ENCODE results near the gene CACNA1D. TPM values are rescaled to one million over a fixed set of nuclear protein-coding genes. Genes with fewer than 3 reads are reported as not detected.

CACNA1D gene
- polyA plus RNA-seq, 4 donors: 2.2 to 133 (median 6.2) TPM

DNA sequence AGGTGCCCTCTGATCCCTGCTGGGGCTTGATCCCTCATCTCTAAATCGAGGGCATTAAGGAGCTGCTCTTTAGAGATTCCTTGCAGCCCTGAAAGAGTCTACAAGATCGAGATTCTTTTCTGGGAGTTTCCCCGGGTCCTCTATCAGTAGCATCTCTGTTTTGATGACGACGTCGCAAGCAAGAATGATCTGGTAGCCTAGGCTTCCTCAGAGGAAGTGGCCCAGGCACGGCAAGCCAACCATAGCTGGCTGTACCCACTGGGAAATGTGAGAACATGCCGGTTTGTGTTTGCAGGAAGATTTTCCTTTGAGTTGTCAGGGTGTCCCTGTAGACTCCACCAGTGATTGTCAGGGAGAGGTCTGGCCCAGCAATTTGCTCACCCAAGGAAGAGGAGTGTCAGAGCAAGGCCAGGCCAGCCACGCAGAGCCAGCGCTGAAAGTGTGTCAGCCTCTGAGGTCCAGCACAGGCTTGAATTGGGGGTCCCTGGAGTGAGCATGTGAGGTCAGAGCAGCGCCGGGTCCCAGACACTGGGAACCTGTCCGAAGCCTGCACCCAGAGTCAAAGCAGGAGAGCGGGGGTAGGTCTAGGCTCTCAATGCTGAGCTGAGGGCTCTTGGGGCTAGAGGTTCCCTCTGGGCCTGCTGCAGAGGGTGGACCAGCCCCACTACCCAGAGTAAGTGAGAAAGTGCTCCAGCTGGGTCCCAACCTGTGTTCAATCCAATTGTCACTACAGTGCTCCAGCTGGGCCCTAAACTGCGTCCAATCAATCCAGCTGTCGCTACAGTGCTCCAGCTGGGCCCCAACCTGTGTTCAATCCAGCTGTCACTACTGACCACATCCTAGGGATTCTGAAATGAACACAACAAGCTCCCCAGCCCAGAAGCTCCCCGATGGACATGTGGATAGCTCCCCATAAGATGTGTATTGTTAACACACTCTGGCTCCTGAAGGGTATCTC is 256.1 kb downstream of the CACNA1D start:
- Histone ChIP-seq H3K27ac (ENCODE audit: low read depth in 1 of 3, low read length in 2 of 3) (no peak overlapping the region), H3K4me1 (ENCODE audit: control insufficient read depth in 3 of 3, insufficient read depth in 2 of 3, low read depth in 1 of 3, low read length in 2 of 3) (no peaks in the 10 kb centered on the region), H3K36me3 (ENCODE audit: control insufficient read depth in 3 of 3, insufficient read depth in 2 of 3, low read depth in 1 of 3, low read length in 3 of 3) (peaks cover 0 to 68% (median 0%) of the 10 kb centered on the region in 3 donors), H3K9me3 (ENCODE audit: control insufficient read depth in 2 of 2, insufficient read depth in 1 of 2, low read depth in 1 of 2, low read length in 1 of 2) (no peaks in the 10 kb centered on the region), H3K4me3 (ENCODE audit: low read depth in 1 of 3, low read length in 3 of 3) (no peak overlapping the region), H3K27me3 (ENCODE audit: control insufficient read depth in 3 of 3, insufficient read depth in 3 of 3, low read length in 3 of 3) (no peaks in the 10 kb centered on the region)
- FAIRE-seq (no peak), DNase-seq (no peak)
- WGBS, 3 donors: 80 to 89% (median 88%) methylated on average over 17 of the region's 17 CpGs

- Histone ChIP-seq H3K4me1 (ENCODE audit: control insufficient read depth in 3 of 3, insufficient read depth in 2 of 3, low read depth in 1 of 3, low read length in 2 of 3) (no peaks in the 10 kb centered on the region), H3K36me3 (ENCODE audit: control insufficient read depth in 3 of 3, insufficient read depth in 2 of 3, low read depth in 1 of 3, low read length in 3 of 3) (peaks cover 0 to 63% (median 0%) of the 10 kb centered on the region in 3 donors), H3K27ac (ENCODE audit: low read depth in 1 of 3, low read length in 2 of 3) (no peak overlapping the region), H3K27me3 (ENCODE audit: control insufficient read depth in 3 of 3, insufficient read depth in 3 of 3, low read length in 3 of 3) (no peaks in the 10 kb centered on the region), H3K9me3 (ENCODE audit: control insufficient read depth in 2 of 2, insufficient read depth in 1 of 2, low read depth in 1 of 2, low read length in 1 of 2) (no peaks in the 10 kb centered on the region), H3K4me3 (ENCODE audit: low read depth in 1 of 3, low read length in 3 of 3) (no peak overlapping the region)
- FAIRE-seq (no peak), DNase-seq (peak in 1 of 2 donors; percentile 11)
- 72 to 90% (median 76%) methylated on average over 9 of the region's 9 CpGs for WGBS, 3 donors
These were observed 259.2 kb downstream of the CACNA1D start for GRCh38 chr3:53753518-53754183.

DNA sequence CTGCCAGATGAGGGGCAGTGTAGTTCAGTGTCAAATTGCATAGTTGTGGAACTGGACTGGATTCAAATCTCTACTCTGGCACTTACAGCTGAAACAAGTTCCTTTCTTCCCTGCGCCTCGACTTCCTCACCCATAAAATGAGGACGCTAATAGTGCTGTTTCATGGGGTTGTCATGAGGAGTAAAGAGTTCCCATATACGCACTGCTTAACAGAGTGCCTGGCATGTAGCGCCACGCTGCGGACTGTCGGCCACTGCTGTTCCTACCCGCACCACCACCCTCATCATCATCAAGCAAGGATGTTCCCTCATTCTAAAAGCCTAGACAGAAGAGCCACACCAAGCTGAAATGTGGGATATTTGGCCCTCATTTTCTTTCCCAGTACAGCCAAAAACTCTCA is 259.9 kb downstream of the CACNA1D start:
- no peak overlapping the region for H3K4me3 ChIP-seq (ENCODE audit: low read depth in 1 of 3, low read length in 3 of 3)
- FAIRE-seq (no peak), DNase-seq (no peak)
- no peaks in the 10 kb centered on the region for H3K4me1 ChIP-seq (ENCODE audit: control insufficient read depth in 3 of 3, insufficient read depth in 2 of 3, low read depth in 1 of 3, low read length in 2 of 3)
- H3K9me3 ChIP-seq (ENCODE audit: control insufficient read depth in 2 of 2, insufficient read depth in 1 of 2, low read depth in 1 of 2, low read length in 1 of 2): no peaks in the 10 kb centered on the region
- peaks cover 0 to 62% (median 0%) of the 10 kb centered on the region in 3 donors for H3K36me3 ChIP-seq (ENCODE audit: control insufficient read depth in 3 of 3, insufficient read depth in 2 of 3, low read depth in 1 of 3, low read length in 3 of 3)
- no peak overlapping the region for H3K27ac ChIP-seq (ENCODE audit: low read depth in 1 of 3, low read length in 2 of 3)
- H3K27me3 ChIP-seq (ENCODE audit: control insufficient read depth in 3 of 3, insufficient read depth in 3 of 3, low read length in 3 of 3): no peaks in the 10 kb centered on the region
- 90 to 95% (median 93%) methylated on average over 9 of the region's 9 CpGs for WGBS, 3 donors

GRCh38 chr3:53758846-53759245 is 264.4 kb downstream of the CACNA1D start:
- 73 to 80% (median 74%) methylated on average over 3 of the region's 3 CpGs for WGBS, 3 donors
- H3K27me3 ChIP-seq (ENCODE audit: control insufficient read depth in 3 of 3, insufficient read depth in 3 of 3, low read length in 3 of 3): no peaks in the 10 kb centered on the region
- FAIRE-seq (no peak), DNase-seq (no peak)
- H3K27ac ChIP-seq (ENCODE audit: low read depth in 1 of 3, low read length in 2 of 3): no peak overlapping the region
- H3K9me3 ChIP-seq (ENCODE audit: control insufficient read depth in 2 of 2, insufficient read depth in 1 of 2, low read depth in 1 of 2, low read length in 1 of 2): no peaks in the 10 kb centered on the region
- no peak overlapping the region for H3K4me3 ChIP-seq (ENCODE audit: low read depth in 1 of 3, low read length in 3 of 3)
- H3K4me1 ChIP-seq (ENCODE audit: control insufficient read depth in 3 of 3, insufficient read depth in 2 of 3, low read depth in 1 of 3, low read length in 2 of 3): no peaks in the 10 kb centered on the region
- peaks cover 0 to 61% (median 3%) of the 10 kb centered on the region in 3 donors for H3K36me3 ChIP-seq (ENCODE audit: control insufficient read depth in 3 of 3, insufficient read depth in 2 of 3, low read depth in 1 of 3, low read length in 3 of 3)

DNA sequence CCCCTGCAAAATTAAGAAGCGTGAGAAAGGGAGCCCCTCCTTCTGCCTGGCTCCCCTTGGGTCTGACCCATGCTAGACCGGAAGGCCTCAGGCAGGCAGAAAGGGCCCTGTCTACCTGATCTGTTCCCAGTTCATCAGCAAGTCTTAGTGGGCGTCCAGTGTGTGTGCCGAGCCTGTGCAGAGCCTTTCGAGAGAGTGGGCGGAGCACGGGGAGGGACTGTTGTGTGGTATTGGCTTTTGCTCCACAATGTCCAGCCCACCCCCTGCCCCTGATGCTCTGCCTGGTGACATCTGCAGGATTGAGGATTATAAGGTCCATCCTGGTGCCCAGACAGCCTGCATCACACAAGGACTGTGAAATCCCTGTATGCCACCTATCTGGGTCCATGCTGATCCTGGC is 268.9 kb downstream of the CACNA1D start:
- H3K27me3 ChIP-seq (ENCODE audit: control insufficient read depth in 3 of 3, insufficient read depth in 3 of 3, low read length in 3 of 3): no peaks in the 10 kb centered on the region
- H3K27ac ChIP-seq (ENCODE audit: low read depth in 1 of 3, low read length in 2 of 3): no peak overlapping the region
- no peaks in the 10 kb centered on the region for H3K9me3 ChIP-seq (ENCODE audit: control insufficient read depth in 2 of 2, insufficient read depth in 1 of 2, low read depth in 1 of 2, low read length in 1 of 2)
- H3K4me1 ChIP-seq (ENCODE audit: control insufficient read depth in 3 of 3, insufficient read depth in 2 of 3, low read depth in 1 of 3, low read length in 2 of 3): no peaks in the 10 kb centered on the region
- H3K36me3 ChIP-seq (ENCODE audit: control insufficient read depth in 3 of 3, insufficient read depth in 2 of 3, low read depth in 1 of 3, low read length in 3 of 3): peaks cover 0 to 63% (median 3%) of the 10 kb centered on the region in 3 donors
- WGBS, 3 donors: 90 to 92% (median 91%) methylated on average over 7 of the region's 7 CpGs
- no peak overlapping the region for H3K4me3 ChIP-seq (ENCODE audit: low read depth in 1 of 3, low read length in 3 of 3)
- FAIRE-seq: no peak
- no peak for DNase-seq

GRCh38 chr3:53764026-53764775 is 269.8 kb downstream of the CACNA1D start:
- Histone ChIP-seq H3K9me3 (ENCODE audit: control insufficient read depth in 2 of 2, insufficient read depth in 1 of 2, low read depth in 1 of 2, low read length in 1 of 2) (no peaks in the 10 kb centered on the region), H3K36me3 (ENCODE audit: control insufficient read depth in 3 of 3, insufficient read depth in 2 of 3, low read depth in 1 of 3, low read length in 3 of 3) (peaks cover 0 to 67% (median 3%) of the 10 kb centered on the region in 3 donors), H3K27ac (ENCODE audit: low read depth in 1 of 3, low read length in 2 of 3) (no peak overlapping the region), H3K4me1 (ENCODE audit: control insufficient read depth in 3 of 3, insufficient read depth in 2 of 3, low read depth in 1 of 3, low read length in 2 of 3) (no peaks in the 10 kb centered on the region), H3K4me3 (ENCODE audit: low read depth in 1 of 3, low read length in 3 of 3) (no peak overlapping the region), H3K27me3 (ENCODE audit: control insufficient read depth in 3 of 3, insufficient read depth in 3 of 3, low read length in 3 of 3) (no peaks in the 10 kb centered on the region)
- 80 to 91% (median 81%) methylated on average over 14 of the region's 14 CpGs for WGBS, 3 donors
- no peak for FAIRE-seq
- peak; percentile 1 to 21 for DNase-seq

DNA sequence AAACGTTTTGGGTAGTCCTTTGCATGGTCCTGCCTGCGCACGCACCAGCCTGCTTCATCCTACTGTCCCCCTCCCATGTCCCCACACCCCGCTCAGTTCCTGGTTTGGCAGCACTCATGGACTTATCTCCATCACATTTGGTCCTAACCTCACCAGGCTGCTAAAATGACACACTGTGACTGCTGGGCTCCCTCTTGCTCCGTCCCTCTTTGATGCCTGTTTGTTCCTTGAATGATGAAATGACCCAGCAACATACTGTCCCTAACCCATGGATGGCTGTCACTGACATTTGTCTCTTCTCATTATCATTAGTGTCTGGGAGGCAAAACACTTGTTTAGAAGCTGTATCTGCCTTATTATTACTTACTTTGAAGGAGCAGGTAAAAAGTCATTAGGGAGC is 271.3 kb downstream of the CACNA1D start:
- no peaks in the 10 kb centered on the region for H3K27me3 ChIP-seq (ENCODE audit: control insufficient read depth in 3 of 3, insufficient read depth in 3 of 3, low read length in 3 of 3)
- DNase-seq (no peak), FAIRE-seq (no peak)
- no peaks in the 10 kb centered on the region for H3K9me3 ChIP-seq (ENCODE audit: control insufficient read depth in 2 of 2, insufficient read depth in 1 of 2, low read depth in 1 of 2, low read length in 1 of 2)
- no peaks in the 10 kb centered on the region for H3K4me1 ChIP-seq (ENCODE audit: control insufficient read depth in 3 of 3, insufficient read depth in 2 of 3, low read depth in 1 of 3, low read length in 2 of 3)
- no peak overlapping the region for H3K27ac ChIP-seq (ENCODE audit: low read depth in 1 of 3, low read length in 2 of 3)
- H3K4me3 ChIP-seq (ENCODE audit: low read depth in 1 of 3, low read length in 3 of 3): no peak overlapping the region
- WGBS, 3 donors: 83 to 91% (median 84%) methylated on average over 5 of the region's 5 CpGs
- peaks cover 0 to 66% (median 3%) of the 10 kb centered on the region in 3 donors for H3K36me3 ChIP-seq (ENCODE audit: control insufficient read depth in 3 of 3, insufficient read depth in 2 of 3, low read depth in 1 of 3, low read length in 3 of 3)

DNA sequence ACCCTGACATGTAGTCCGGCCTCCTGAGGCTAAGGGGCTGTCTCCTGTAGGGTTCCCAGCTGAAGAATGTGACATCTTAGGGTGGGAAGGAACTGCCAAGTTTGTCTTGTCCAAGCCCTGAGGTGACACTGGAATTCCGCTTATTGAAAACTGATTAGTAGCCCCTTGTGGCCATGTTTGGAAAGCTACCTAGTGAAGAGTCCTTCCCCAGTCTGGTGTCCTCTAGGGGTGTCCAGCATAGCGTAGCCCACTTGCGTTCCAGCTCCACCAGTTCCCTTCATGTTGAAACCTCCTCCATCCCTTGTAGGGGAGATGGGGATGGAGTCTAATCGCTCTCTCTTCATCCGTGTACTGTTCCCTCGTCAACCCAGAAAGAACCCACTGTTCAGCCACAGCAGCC is 272.3 kb downstream of the CACNA1D start:
- Histone ChIP-seq H3K27ac (ENCODE audit: low read depth in 1 of 3, low read length in 2 of 3) (no peak overlapping the region), H3K9me3 (ENCODE audit: control insufficient read depth in 2 of 2, insufficient read depth in 1 of 2, low read depth in 1 of 2, low read length in 1 of 2) (no peaks in the 10 kb centered on the region), H3K4me1 (ENCODE audit: control insufficient read depth in 3 of 3, insufficient read depth in 2 of 3, low read depth in 1 of 3, low read length in 2 of 3) (no peaks in the 10 kb centered on the region), H3K4me3 (ENCODE audit: low read depth in 1 of 3, low read length in 3 of 3) (no peak overlapping the region), H3K27me3 (ENCODE audit: control insufficient read depth in 3 of 3, insufficient read depth in 3 of 3, low read length in 3 of 3) (no peaks in the 10 kb centered on the region), H3K36me3 (ENCODE audit: control insufficient read depth in 3 of 3, insufficient read depth in 2 of 3, low read depth in 1 of 3, low read length in 3 of 3) (peaks cover 0 to 62% (median 2%) of the 10 kb centered on the region in 3 donors)
- WGBS, 3 donors: 90 to 94% (median 92%) methylated on average over 7 of the region's 7 CpGs
- FAIRE-seq (no peak), DNase-seq (no peak)
